HuH-7 (cell line): Measurements from ENCODE around the gene KLK14.

ENCODE experiments used
- DNase-seq: peaks from one replicate; pipeline ENCODE4 v3.0.0; 2011; ENCODE audit warnings: low spot score

KLK14 gene

GRCh38 chr19:51086153-51086850, 3.6 kb upstream of the KLK14 start:
- DNase-seq, result no peak

GRCh38 chr19:51084505-51084904, 1.8 kb upstream of the KLK14 start:
- DNase-seq, result no peak

GRCh38 chr19:51083783-51084182, 1.1 kb upstream of the KLK14 start:
- DNase-seq, result no peak

GRCh38 chr19:51083181-51083580, 494 bp upstream of the KLK14 start:
- DNase-seq, result no peak

- no peak for DNase-seq
These were observed 1.2 kb downstream of the KLK14 start for GRCh38 chr19:51081476-51081875.

- no peak for DNase-seq
These were observed 3.1 kb downstream of the KLK14 start for GRCh38 chr19:51079481-51080110.

- DNase-seq, result no peak
These were observed 4.0 kb downstream of the KLK14 start for GRCh38 chr19:51078731-51079130.

- DNase-seq, result no peak
These were observed 4.6 kb downstream of the KLK14 start for GRCh38 chr19:51078104-51078503.

GRCh38 chr19:51076631-51077213, 6.0 kb downstream of the KLK14 start:
- no peak for DNase-seq

- DNase-seq, result no peak
These were observed 6.7 kb downstream of the KLK14 start for GRCh38 chr19:51075998-51076397.

GRCh38 chr19:51071095-51071405, 11.6 kb downstream of the KLK14 start:
- no peak for DNase-seq

GRCh38 chr19:51070334-51071094, 12.2 kb downstream of the KLK14 start:
- no peak for DNase-seq

- no peak for DNase-seq
These were observed 16.1 kb downstream of the KLK14 start for GRCh38 chr19:51066393-51067186.

GRCh38 chr19:51065221-51065960, 17.3 kb downstream of the KLK14 start:
- DNase-seq, result no peak

- DNase-seq, result no peak
These were observed 18.0 kb downstream of the KLK14 start, which contains the start of gene KLK13 for GRCh38 chr19:51064534-51065220. TSS of gene KLK13 (minus strand) at chr19:51065092. CDS start at chr19:51065067, 25 bp downstream.

- no peak for DNase-seq
These were observed 19.0 kb downstream of the KLK14 start for GRCh38 chr19:51063664-51064063.

GRCh38 chr19:51060973-51061372, 21.7 kb downstream of the KLK14 start:
- no peak for DNase-seq

GRCh38 chr19:51060336-51060735, 22.4 kb downstream of the KLK14 start:
- no peak for DNase-seq

GRCh38 chr19:51059715-51060114, 23.0 kb downstream of the KLK14 start:
- DNase-seq, result no peak

GRCh38 chr19:51055866-51056265, 26.8 kb downstream of the KLK14 start:
- DNase-seq, result no peak

GRCh38 chr19:51047031-51047335, 35.7 kb downstream of the KLK14 start:
- DNase-seq, result no peak
